Activated CD8-positive, alpha-beta memory T cell treated with anti-CD3 and anti-CD28 coated beads for 4 hours (primary cell): Measurements from ENCODE around the gene GCDH.
"Not testable (repeated sequence)": the region's sequence is repeated elsewhere in the genome, so short reads cannot be mapped to it uniquely, and the experiment has no call there.

Experiments used
- DNase-seq, 2 donors: peaks; one replicate each; pipeline ENCODE4 v3.0.0-alpha.2; 2020; ENCODE audit warnings: low read depth in 2 of 2

Gene GCDH

DNA sequence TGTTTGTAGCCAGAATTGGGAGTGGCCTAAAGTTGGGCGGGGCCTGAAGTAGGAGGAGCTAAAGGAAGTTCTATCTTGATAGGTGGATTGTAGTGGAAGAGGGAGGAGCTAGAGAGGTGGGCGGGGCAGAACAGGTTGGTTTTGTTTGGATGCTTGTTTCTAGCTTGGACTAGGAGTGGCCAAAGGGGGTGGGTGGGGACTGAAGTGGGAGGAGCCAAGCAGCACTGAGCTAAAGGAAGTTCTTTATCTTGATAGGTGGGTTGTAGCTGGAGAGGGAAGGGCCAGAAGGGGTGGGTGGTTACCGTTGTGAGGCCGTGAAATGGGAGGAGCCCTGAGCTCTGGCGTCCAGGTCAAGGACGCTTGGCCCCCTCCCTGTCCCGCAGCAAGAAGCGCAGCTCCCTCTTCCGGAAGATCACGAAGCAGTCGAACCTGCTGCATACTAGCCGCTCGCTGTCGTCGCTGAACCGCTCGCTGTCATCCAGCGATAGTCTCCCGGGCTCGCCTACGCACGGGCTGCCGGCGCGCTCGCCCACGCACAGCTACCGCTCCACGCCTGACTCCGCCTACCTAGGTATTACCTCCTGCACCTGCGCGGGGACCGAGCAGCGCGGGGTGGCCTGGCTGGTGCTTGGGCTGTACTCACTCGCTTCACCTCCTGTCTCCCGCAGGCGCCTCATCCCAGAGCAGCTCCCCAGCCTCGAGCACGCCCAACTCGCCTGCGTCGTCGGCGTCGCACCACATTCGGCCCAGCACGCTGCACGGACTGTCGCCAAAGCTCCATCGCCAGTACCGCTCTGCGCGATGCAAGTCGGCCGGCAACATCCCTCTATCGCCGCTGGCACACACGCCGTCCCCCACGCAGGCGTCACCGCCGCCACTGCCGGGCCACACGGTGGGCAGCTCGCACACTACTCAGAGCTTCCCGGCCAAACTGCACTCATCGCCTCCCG lies 17.7 kb upstream of the GCDH start:
- no peak for DNase-seq

DNA sequence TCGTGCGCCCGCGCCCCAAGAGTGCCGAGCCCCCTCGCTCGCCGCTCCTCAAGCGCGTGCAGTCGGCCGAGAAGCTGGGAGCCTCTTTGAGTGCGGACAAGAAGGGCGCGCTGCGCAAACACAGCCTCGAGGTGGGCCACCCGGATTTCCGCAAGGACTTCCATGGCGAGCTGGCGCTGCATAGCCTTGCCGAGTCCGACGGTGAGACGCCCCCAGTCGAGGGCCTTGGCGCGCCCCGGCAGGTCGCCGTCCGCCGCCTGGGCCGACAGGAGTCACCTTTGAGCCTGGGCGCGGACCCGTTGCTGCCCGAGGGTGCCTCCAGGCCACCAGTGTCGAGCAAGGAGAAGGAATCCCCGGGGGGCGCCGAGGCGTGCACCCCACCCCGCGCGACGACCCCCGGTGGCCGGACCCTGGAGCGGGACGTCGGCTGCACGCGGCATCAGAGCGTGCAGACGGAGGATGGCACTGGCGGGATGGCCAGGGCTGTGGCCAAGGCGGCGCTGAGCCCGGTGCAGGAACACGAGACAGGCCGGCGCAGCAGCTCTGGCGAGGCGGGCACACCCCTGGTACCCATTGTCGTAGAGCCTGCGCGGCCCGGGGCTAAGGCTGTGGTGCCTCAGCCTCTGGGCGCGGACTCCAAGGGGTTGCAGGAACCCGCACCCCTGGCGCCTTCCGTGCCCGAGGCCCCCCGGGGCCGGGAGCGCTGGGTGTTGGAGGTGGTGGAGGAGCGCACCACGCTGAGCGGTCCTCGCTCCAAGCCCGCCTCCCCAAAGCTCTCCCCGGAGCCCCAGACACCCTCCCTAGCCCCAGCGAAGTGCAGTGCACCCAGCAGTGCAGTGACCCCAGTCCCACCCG lies 16.8 kb upstream of the GCDH start:
- no peak for DNase-seq

DNA sequence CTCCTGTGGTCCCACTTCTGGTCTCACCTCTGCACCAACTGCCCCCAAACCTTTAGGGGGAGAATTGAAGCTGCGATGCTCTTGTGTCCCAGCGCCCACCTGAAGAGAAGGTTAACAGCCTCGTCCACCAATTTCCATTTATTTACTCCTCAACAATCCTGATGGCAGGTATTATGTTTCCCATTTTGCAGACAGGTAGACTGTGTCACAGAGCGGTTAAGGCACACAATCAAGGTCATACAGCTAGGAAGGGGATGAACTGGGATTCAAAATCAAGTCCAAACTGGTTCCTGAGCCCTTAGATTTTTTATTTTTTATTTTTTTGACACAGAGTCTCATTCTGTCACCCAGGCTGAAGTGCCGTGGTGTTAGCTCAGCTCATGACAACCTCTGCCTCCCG lies 15.9 kb upstream of the GCDH start:
- no peak for DNase-seq

DNA sequence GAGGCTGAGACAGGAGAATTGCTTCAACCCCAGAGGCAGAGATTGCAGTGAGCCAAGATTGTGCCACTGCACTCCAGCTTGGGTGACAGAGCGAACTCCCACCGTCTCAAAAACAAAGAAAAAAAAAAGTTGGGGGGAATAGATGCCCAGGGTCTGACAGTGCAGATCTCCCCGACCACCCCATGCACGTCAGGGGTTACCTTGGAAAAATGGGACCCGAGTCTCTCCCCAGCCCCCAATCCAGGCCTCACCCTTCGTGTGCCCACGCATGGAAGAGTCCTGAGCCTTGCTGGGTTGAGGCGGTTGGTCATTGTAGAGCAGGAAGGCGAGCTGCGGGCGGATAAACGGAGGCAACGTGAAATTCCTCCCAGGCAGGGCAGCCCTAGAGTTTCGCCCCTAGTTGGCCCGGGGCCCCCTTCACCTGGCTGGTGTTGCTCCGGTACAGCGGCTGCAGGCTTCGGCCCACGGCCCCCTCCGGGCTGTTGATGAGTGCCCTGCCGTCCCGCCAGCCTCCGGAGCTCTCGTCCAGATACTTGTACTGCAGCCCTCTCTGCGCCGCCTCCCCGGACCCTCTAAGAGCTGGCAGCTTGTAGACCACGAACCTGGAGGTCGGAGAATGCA lies 10.3 kb upstream of the GCDH start:
- DNase-seq = no peak

DNA sequence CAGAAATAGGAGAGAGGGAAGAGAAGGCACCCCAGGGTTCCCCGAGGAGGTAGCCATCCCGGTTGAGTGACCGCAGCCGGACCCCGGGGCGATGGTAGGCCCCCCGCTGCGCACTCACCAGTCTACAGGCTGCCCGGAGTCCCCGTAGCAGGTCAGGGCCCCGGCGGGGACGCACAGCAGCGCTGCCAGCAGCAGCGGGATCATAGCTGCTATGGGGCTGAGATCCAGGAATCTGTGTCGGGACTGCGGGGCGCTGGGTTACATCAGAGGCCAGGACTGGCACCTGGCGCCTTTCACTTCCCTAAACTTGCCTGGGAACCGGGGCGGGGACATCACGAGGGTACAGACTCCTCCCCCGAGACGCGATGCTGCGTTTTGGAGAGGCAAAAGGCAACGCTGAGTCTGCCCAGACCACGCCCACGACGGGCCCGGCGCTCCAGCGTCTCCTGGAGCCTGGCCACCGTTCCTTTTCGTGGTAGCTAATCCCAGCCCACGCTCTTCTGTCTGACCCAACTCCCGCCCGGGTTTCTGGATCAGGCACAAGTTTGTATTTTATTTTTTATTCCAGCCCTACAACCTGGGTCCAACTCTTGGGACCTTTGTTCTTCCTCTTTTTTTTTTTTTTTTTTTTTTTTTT lies 9.7 kb upstream of the GCDH start, which contains the start of gene DNASE2:
Gene DNASE2, minus strand, starts transcription at position 278 of the 637 bp plus-strand sequence. Its CDS starts 74 bp downstream, at position 204.
- DNase-seq = peak; percentile 71 to 79

DNA sequence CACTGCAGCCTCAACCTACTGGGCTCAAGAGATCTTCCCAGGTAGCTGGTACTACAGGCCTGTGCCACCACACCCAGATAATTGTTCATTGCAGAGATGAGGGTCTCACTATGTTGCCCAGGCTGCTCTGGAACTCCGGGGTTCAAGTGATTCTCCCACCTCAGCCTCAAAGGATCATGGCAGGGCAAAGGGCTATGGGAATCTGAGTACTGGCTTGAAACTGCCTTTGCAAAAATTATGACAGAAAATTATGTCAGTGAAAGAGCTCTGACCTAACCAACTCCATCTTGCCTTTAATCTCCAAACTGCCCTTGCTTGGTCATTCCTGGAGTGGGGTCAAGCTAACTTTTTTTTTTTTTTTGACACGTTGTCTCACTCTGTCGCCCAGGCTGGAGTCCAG lies 8.4 kb upstream of the GCDH start:
- no peak for DNase-seq

DNA sequence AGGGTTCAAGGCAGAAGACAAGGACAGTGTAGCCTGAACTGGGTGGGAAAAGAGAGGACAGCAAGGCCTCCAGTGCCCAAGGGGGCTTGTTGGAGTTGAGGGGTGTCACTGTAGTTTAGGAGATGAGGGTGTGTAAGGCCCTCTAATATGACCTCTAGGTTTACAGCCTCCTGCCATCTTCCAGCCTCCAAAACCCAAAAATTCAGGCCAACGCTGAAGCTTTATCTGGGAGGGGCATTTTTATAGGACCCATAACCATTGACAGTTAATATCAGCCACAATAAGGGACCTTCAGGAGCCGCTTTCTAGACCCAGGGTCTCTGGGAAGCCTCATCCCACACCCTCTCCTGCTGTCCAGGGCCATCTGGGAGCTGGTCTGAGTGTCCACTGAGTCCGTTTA lies 6.8 kb upstream of the GCDH start:
- no peak for DNase-seq

DNA sequence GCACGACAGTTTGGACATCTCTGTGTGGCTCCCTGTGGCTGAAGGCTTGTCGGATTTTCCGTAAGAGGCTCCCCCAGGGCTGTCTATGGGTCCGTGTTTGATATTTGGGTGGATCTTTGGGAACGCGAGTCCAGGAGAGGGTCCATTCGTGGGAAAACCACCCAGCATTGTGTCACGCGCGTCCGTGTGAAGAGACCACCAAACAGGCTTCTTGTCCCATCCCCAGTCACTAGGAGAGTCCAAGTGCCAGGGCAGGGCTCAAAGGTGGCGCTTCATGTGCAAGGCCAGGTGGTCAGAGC lies 6.4 kb upstream of the GCDH start:
- DNase-seq = no peak

DNA sequence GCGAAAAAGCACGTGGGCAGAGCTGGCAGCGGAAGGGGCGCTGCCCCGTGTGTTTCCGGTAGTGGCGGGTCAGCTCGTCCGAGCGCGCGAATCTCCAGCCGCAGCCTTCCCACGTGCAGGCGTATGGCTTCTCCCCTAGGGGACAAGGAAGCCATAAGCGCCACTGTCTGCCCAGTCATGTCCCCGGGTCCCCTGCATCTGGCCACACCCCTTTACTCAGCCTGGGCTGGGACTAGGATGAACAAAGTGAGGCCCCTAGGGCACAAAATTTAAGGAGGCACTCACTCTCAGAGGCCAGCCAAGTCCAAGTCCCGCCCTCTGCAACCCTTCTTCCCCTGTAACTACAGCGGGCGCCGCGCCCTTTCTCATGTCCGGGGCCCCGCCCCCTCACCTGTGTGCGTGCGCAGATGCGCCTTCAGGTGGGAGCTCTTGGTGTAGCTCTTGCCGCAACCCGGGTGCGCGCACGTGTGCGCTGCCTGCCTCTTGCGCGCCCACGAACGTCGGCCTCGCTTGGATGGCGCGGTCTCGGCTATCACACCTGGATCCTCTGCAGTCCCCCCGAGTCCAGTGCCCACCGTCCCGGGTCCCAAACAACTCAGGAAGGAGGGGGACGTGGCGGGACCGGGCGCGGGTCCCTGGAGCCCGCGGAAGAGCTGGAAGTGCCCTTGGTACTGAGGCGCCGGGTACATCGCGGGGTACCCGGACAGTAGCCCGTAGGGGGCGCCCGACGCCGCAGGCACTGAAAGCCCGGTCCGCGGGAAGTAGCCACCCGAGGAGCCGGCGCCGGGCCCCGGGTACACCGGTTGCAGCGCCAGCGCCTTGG lies 5.8 kb upstream of the GCDH start:
- peak; percentile 73 to 79 for DNase-seq

DNA sequence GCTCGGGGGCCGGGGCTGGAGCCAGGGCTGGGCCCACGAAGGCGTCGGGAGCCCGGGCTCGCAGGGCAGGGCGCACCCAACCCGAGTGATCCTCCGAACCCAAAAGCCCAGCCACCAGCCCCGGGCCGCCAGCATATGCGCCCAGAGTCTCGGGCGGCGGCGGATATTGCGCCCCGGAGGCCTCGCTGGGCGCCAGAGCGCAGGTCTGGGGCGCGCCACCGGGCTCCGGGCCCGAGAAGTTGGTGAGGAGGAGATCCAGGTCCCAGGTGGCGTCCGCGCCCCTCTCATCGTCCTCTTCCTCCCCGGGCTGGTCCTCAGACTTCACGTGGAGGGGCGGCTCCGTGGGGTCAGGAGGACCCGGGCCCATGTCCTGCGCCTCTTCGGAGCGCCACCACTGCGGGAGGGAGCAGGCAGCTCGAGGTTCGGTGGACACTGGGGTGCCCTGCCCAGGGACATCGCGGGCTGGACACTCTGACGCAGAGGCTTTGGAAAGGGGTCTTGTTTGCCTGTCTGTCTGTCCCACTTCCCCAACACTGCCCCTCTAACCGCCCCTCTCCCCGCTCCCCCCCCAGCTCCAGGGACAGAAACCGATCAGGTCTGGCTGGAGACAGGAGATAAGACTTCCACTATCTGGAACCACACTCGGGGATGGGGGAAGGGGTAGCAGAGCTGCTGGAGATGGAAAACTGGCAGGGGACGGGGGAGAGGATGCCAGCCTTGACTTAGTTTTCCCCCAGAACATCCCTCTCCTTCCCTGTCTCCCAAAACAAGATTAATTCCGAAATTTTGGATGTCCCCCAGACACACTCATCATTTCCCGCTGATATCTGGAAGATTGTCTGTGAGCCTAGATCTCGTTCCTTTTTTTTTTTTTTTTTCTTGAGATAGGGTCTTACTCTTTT lies 5.0 kb upstream of the GCDH start:
- no peak for DNase-seq

DNA sequence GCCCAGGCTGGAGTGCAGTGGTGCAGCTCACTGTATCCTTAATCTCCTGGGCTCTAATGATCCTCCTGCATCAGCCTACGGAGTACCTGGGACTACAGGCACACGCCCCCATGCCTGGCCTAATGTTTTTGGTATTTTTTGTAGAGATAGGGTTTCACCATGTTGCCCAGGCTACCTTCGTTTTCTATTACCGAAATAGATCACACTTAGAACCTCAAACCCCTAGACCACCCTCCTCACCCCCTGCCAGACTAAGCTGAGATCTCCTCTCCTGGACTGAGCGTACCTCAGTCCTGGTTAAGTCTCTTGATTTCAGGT lies 4.3 kb upstream of the GCDH start:
- no peak for DNase-seq

DNA sequence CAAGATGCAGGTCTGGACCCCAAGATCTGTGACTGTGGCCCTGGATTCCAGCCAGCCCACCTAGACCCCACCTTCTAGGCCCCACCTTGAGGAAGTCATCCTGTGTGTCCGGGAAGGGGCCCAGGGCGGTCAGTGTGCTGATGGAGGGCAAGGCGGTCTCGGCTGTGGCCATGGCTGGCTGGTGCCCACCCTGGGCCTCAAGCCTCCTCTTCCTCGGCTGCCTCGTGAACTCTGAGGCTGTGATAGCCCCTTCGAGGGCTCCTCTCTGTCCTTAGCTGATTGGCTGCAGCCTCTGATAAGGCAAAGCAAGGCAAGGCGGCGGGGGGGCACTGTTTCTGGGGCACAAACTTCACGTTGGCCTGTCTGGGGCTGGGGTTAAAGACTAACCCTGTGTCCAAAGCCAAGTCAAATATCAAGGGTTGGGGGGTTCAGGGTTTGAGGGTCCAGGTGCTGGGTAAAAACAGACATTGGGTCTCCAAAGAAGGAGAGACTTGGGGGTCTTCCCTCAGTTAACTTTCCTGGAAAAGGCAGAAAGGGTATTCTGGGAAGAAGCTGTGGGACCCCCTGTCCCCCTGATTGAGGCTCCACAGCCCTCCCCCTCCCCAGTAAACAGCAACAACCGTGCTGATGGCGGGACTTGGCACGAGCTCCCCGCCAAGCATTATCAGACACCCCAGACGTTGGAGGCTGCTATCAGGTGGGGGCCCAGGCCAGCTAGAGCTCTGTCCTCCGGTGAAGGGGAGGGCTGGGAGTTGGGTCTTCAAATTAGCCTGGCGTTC lies 3.8 kb upstream of the GCDH start, which contains the start of gene KLF1:
Gene KLF1, minus strand, starts transcription at position 233 of the 779 bp plus-strand sequence. Its CDS starts 61 bp downstream, at position 172.
- DNase-seq = no peak

DNA sequence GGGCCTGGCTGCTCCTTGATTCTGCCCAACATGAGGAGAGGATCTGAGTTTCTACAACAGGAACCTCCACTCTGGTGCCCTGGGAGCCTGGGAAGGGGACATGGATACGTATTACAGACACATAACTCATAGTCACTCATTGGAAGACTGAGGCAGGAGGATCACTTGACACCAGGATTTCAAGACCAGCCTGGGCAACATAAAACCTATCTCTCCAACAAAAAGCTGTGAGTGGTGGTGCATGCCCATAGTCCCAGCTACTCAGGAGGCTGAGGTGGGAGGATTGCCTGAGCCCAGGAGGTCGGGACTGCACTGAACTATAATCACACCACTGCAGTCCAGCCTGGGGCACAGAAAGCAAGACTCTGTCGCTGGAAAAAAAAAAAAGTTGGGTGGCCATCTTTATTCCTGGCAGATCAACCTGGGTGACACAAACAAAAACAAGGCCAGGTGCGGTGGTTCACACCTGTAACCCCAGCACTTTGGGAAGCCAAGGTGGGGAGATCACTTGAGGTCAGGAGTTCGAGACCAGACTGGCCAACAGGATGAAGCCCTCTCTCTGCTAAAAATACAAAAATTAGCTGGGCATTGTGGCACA lies 2.9 kb upstream of the GCDH start:
- no peak for DNase-seq

DNA sequence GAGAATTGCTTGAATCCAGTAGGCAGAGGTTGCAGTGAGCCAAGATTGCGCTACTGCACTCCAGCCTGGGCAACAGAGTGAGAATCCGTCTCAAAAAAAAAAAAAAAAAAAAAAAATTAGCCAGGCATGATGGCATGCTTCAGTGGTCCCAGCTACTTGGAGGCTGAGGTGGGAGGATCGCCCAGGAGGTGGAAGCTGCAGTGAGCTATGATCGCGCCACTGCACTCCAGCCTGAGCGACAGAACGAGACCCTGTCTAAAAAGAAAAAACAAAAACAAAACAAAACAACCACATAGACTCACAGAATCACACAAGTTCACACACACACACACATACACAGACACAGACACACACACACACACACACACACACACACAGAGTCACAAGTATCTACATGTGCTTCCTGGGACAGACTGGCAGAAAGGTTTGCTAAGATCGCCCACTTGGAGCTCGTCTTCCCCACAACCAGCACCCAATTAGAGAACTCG lies 617 bp upstream of the GCDH start:
- not testable (repeated sequence) for DNase-seq

DNA sequence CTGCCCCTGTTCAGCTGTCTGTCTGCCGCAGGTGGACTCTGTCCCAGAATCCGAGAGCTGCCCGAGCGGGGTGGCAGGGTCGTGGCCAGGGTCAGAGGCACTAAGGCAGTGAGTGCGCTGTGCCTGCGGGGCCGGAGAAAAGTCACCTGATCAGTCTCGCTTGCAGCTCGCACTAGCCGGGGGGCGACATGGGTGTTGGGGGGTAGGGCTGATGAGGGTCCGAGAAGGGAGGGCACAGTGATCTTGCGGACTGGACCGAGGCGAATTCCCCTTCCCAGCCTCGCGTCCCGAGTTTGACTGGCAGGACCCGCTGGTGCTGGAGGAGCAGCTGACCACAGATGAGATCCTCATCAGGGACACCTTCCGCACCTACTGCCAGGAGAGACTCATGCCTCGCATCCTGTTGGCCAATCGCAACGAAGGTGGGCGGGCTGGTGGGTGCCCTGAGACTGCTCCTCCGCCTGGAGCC lies 627 bp downstream of the GCDH start:
- no peak for DNase-seq

DNA sequence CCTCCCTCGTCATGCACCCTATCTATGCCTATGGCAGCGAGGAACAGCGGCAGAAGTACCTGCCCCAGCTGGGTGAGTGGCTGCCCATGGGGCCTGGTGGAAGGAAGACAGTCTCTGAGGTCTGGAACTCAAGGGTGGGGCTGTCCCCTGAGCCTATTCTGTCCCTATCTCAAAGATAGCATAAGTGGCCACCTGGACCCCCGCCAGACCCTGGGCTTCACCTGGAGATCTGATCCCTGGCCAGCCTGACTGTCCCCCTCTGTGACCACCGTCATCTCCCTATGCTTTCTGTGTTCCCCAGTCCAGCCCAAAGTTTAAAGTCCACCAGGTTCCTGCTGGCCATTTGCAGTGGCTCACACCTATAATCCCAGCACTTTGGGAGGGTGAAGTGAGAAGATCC lies 2.6 kb downstream of the GCDH start:
- no peak for DNase-seq

DNA sequence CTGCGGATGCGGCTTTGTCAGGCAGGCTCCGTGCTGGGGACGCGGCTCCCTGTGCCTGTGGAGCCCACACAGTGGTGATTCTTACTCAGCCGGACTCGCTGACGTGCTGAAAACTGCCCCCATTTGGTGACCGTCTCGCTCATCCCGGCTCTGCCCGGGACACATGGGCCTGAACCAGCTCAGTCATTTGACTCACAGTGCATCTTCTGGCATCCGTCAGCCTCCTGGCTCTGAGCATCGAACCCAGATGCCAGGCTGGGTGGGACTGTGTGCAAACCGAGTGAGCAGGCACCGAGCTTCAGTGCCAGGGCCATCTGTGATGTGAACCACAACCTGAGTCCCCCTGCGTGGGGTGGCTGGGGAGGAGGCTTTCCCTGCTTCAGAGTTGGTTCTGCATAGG lies 5.5 kb downstream of the GCDH start:
- no peak for DNase-seq

DNA sequence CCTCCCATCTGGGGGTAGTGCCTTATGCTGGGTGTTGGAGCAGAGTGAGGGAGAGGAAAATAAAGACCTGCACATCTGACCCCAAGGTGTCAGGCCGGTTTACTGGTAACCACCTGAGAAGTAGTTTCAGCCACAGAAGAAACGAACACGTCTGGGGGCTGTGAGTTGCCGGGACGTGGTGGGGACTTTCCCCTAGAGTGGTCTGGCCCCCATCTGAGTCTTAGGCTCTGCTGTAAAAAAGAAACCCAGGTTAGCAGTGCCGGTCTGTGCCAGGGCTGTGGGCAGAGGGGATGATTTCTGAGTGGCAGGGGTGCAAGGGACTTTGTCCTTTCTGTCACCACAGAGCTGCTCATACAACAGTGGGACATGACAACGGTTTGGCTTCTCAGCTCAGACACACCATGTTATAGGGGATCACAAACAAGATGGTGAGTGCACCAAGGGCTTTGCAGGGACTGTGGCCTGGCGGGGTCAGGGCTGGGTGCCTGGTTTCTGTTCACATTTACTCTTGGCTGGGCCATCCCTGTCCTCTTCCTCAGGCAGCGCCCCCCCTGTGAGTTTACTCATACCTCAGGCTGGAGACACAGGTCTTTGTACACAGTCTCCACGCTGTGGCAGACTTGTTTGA lies 9.0 kb downstream of the GCDH start:
- DNase-seq = no peak
